GM12873 (cell line): ENCODE results near the gene PDE6G.

ENCODE experiments used
- TF ChIP-seq, protein P1 (sequence below): IDR thresholded peaks from 2 replicates; pipeline ENCODE4 v1.5.1; 2012; ENCODE audit warnings: low read depth, mild to moderate bottlenecking, moderate library complexity, low read length, control low read depth; ENCODE audit not compliant: insufficient read depth; ENCODE audit errors: missing control alignments

The PDE6G gene

GRCh38 chr17:81700353-81701287 lies 44.3 kb upstream of the PDE6G start:
- TF ChIP-seq, protein P1, sequence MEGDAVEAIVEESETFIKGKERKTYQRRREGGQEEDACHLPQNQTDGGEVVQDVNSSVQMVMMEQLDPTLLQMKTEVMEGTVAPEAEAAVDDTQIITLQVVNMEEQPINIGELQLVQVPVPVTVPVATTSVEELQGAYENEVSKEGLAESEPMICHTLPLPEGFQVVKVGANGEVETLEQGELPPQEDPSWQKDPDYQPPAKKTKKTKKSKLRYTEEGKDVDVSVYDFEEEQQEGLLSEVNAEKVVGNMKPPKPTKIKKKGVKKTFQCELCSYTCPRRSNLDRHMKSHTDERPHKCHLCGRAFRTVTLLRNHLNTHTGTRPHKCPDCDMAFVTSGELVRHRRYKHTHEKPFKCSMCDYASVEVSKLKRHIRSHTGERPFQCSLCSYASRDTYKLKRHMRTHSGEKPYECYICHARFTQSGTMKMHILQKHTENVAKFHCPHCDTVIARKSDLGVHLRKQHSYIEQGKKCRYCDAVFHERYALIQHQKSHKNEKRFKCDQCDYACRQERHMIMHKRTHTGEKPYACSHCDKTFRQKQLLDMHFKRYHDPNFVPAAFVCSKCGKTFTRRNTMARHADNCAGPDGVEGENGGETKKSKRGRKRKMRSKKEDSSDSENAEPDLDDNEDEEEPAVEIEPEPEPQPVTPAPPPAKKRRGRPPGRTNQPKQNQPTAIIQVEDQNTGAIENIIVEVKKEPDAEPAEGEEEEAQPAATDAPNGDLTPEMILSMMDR, result no peak

DNA sequence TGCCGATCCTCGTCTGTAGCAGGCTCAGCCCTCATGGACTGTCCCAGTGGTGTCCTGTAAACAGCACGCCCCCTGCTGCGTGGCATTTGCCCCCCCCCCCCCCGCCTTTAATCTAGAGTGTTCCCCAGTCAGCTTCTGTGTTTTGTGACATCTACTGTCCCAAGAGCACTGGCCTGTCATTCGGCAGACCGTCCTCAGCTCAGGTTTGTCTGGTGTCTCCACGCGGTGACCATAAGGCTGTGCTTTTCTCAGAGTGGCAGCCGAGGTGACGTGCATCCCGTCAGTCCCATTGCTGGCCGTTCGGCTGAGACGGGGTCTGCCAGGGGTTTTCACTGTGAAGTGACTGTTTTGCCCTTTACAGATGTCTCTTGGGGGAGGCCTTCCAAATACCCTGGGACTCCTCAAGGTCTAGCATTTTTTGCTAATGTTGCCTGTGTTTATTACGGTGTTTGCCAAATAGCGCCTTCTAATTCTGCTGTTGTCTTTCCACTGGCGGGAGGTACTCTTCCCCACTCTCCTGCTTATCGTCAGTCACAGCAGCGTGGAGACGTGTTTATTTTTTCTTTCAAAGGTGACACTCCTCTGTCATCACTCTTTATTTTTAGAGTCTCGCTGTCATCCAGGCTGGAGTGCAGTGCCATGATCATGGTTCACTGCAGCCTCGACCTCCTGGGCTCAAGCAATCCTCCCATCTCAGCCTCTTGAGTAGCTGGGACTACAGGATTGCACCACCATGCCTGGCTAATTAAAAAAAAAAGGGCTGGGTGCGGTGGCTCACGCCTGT lies 41.1 kb upstream of the PDE6G start:
- TF ChIP-seq, protein P1, result no peak

DNA sequence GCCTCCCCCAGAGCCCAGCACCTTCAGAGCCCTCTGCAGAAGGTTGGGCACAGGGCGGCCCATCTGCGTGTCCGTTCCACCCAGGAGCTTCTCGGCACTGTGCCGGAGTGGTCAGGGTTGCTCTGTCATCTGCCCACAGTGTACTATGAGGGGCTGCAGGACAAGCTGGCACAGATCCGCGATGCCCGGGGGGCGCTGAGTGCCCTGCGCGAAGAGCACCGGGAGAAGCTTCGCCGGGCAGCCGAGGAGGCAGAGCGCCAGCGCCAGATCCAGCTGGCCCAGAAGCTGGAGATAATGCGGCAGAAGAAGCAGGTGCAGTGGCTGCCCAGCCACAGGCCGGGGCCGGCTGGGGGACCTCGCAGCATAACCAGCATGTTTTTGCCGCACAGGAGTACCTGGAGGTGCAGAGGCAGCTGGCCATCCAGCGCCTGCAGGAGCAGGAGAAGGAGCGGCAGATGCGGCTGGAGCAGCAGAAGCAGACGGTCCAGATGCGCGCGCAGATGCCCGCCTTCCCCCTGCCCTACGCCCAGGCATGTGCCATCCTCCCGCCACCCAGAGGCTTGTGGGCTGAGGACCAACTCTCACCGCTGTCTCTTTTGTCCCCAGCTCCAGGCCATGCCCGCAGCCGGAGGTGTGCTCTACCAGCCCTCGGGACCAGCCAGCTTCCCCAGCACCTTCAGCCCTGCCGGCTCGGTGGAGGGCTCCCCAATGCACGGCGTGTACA lies 40.0 kb upstream of the PDE6G start:
- TF ChIP-seq, protein P1, result no peak

DNA sequence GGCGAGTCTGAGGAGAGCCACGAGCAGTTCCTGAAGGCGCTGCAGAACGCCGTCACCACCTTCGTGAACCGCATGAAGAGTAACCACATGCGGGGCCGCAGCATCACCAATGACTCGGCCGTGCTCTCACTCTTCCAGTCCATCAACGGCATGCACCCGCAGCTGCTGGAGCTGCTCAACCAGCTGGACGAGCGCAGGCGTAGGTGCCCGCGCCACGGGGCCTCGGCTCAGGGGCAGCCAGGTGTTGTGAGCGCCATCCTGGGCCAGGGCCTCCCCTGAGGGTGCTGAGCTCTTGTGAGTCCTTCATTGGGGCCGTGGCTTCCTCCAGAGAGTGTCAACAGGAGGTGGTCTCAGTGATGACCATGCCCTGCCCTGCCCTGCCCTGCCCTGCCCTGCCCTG lies 39.5 kb upstream of the PDE6G start:
- TF ChIP-seq, protein P1, result no peak

DNA sequence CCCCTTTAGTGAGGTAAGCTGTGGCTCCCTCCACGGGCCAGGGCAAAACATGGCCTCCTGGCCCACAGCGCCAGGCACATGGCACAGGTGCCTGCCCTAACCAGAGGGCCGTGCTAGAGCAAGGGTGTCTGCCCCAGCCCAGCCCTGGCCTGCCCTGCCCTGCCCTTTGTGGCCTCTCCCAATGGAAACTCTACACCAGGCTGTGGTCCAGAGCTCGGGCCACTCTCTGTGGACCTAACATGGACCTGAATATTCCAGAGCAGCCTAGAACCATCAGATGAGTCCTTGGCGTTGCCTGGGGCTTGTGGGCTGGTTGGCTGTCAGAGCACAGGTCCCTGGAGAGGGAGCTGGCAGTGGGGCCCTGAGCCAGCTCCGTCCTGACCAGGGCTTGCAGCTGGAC lies 38.9 kb upstream of the PDE6G start:
- TF ChIP-seq, protein P1, result no peak

- TF ChIP-seq, protein P1, result no peak
Observed at GRCh38 chr17:81694810-81695209, 38.5 kb upstream of the PDE6G start.

GRCh38 chr17:81693509-81694210 lies 37.3 kb upstream of the PDE6G start:
- TF ChIP-seq, protein P1, result peak; percentile 9
